HG02642 (cell line): Measurements from ENCODE around the gene SNRNP48.
A peak's percentile ranks its signal among the peaks of the same experiment; 100 is the strongest.

Experiments used
- ATAC-seq: cut with Tn5 transposase; IDR thresholded peaks from one replicate; pipeline ENCODE4 v1.9.1; 2021; ENCODE audit warnings: mild to moderate bottlenecking; ENCODE audit not compliant: unreplicated experiment, poor library complexity

SNRNP48 gene

GRCh38 chr6:7590918-7591302 lies 912 bp downstream of the SNRNP48 start:
- no peak for ATAC-seq

DNA sequence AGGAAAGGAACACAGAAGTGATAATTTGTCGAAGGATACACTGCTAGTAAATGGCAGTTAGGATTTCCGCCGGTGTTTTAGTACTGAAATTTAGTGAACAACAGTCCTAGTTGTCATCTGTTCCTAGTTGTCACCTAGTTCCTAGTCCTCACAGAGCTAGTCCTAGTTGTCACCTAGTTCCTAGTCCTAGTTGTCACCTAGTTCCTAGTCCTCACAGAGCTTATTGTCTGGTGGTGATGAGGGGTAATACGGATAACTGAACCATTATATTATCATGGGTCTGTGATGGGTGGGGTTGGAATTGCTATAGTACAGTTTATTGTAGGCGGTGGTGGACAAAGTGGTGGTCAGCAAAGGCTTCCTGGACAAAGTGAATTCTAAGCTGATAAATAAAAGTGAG lies 1.8 kb downstream of the SNRNP48 start:
- no peak for ATAC-seq

DNA sequence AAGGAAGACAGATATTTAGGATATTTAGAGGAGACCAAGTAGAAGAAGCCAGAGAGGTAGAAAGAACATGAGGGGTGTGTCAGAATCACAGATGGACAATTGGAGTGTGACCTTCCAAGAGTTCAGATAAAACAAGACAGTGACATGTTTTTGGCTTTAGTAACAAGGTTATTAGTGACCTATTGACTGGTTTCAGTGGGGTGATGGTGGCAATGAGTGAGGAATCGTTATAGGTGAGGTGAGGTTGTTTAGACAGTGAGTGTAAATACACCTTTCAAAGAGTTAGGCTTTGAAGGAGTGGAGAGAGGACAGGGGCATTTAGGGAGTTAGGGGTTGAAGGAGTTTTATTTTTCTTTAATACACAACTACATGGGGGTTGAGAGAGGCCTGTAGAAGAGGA lies 3.2 kb downstream of the SNRNP48 start:
- no peak for ATAC-seq

- no peak for ATAC-seq
These were observed 4.7 kb downstream of the SNRNP48 start for GRCh38 chr6:7594579-7595125.

DNA sequence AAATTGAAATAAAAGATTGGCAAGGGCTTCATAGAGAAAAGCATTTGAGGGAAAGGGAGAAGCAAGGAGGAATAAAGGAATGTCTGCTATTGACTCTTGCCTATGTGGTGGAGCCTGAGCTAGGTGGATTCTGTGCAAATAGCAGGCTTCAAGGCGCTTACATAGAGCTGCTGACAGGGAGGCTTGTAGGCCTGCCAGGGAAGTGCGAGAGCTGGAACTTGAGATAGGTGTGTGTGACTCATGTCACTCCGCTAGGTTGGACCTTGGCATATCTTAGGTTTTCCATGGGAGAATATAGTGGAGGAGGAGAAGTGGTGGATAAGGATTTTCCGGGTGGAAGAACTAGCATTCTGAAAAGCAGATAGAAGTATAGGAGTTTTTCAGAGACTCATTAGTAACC lies 14.0 kb downstream of the SNRNP48 start:
- no peak for ATAC-seq

GRCh38 chr6:7604506-7604905 lies 14.5 kb downstream of the SNRNP48 start:
- no peak for ATAC-seq

- ATAC-seq: no peak
These were observed 25.8 kb downstream of the SNRNP48 start for GRCh38 chr6:7615611-7616383.

- peak; percentile 73 for ATAC-seq
These were observed 28.1 kb downstream of the SNRNP48 start for GRCh38 chr6:7617801-7618764.

- no peak for ATAC-seq
These were observed 31.8 kb downstream of the SNRNP48 start for GRCh38 chr6:7621761-7622160.

- ATAC-seq: no peak
These were observed 35.1 kb downstream of the SNRNP48 start for GRCh38 chr6:7624796-7625710.

GRCh38 chr6:7628479-7628878 lies 38.5 kb downstream of the SNRNP48 start:
- ATAC-seq: no peak

GRCh38 chr6:7628909-7629308 lies 38.9 kb downstream of the SNRNP48 start:
- ATAC-seq: no peak

- no peak for ATAC-seq
These were observed 39.3 kb downstream of the SNRNP48 start for GRCh38 chr6:7629321-7629720.

DNA sequence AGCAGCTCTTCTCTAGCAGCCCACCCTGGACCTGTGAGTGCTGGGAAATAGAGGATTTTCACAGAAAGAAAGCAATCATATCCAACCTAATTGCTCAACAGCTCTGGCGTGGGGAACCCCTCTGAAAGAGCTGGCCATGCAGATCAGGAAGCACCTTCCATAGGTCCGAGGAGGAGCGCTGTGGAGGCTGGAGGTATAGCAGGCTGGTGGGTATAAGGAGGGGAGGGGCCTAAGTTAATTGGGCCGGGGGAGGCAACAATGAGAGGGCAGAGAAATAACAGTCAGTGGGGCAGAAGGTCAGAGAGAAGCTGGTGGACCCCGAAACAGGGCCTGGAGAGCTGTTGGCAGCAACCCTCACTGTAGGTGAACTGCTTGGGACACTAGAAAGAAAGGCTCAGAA lies 40.8 kb downstream of the SNRNP48 start:
- ATAC-seq: no peak

- ATAC-seq: no peak
These were observed 41.5 kb downstream of the SNRNP48 start for GRCh38 chr6:7631466-7631865.

GRCh38 chr6:7632501-7633290 lies 42.7 kb downstream of the SNRNP48 start:
- ATAC-seq: no peak

DNA sequence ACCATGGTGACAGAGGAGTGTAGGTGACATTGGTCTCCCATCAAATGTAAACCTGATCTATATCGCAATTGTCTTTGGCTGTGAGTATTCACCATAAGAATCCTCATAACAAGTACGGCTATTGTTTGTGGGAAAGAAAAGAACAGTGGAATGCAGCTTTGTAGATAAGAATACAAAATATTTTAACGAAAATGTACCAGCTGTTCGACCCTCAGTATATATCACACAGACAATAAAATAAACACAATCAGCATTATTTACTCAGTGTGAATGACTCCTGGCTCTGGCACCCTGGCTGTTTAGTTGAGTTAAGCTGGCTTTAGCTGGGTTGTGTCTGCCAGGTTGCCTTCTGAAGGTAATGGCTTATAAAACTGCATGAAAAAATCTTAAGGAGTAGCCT lies 43.4 kb downstream of the SNRNP48 start:
- ATAC-seq: no peak

GRCh38 chr6:7636151-7636550 lies 46.2 kb downstream of the SNRNP48 start:
- ATAC-seq: no peak

- ATAC-seq: no peak
These were observed 47.5 kb downstream of the SNRNP48 start for GRCh38 chr6:7637533-7637932.
